Gastroesophageal sphincter (tissue), 4 donors: ENCODE data around the gene CARMIL3. TPM values are rescaled to one million over a fixed set of nuclear protein-coding genes. Genes with fewer than 3 reads are reported as not detected.

Experiments
- ATAC-seq: fragments of 150-250 bp; one replicate; pipeline ENCODE4 v1.9.1; 2016; ENCODE audit warnings: mild to moderate bottlenecking, moderate library complexity
- H3K27ac ChIP-seq, 4 donors: fragments of 200-600 bp; sonication (generic) in 3 of 4; 1 replicate in 3 of 4; 2 replicates in 1 of 4; pipeline ENCODE4 v1.5.1; 2016 to 2019
- H3K27me3 ChIP-seq: fragments of 200-600 bp; sonication (generic); one replicate; pipeline ENCODE4 v1.5.1; 2019
- H3K36me3 ChIP-seq, 2 donors: fragments of 200-600 bp; sonication (generic); one replicate each; pipeline ENCODE4 v1.5.1; 2019; ENCODE audit warnings: control low read depth in 1 of 2
- H3K4me1 ChIP-seq, 3 donors: fragments of 200-600 bp; sonication (generic); 1 replicate in 2 of 3; 2 replicates in 1 of 3; pipeline ENCODE4 v1.5.1; 2016 to 2019; ENCODE audit warnings: control low read depth in 2 of 3
- H3K4me3 ChIP-seq, 2 donors: fragments of 200-600 bp; sonication (generic); one replicate each; pipeline ENCODE4 v1.5.1; 2019; ENCODE audit warnings: mild to moderate bottlenecking in 1 of 2, moderate library complexity in 1 of 2
- H3K9me3 ChIP-seq, 3 donors: fragments of 200-600 bp; sonication (generic); one replicate each; pipeline ENCODE4 v1.5.1; 2017 to 2019; ENCODE audit warnings: control low read depth in 2 of 3
- CTCF ChIP-seq, 4 experiments: fragments of 200-600 bp in 2 of 4; fragments of 450-650 bp in 2 of 4; sonication (generic) in 1 of 4; IDR thresholded peaks; one replicate each; pipeline ENCODE4 v1.5.1; 2017 to 2019; ENCODE audit warnings: antibody characterized with exemption in 4 of 4, mild to moderate bottlenecking in 2 of 4, moderate library complexity in 2 of 4
- POLR2A ChIP-seq, 2 donors: fragments of 450-650 bp; IDR thresholded peaks; one replicate each; pipeline ENCODE4 v1.6.1; 2017; ENCODE audit warnings: antibody characterized with exemption in 2 of 2, mild to moderate bottlenecking in 2 of 2, moderate library complexity in 1 of 2
- POLR2AphosphoS5 ChIP-seq: sonication (generic); formaldehyde crosslinking; IDR thresholded peaks from one replicate; pipeline ENCODE4 v1.6.1; 2017; ENCODE audit warnings: antibody characterized with exemption
- WGBS, 2 donors: methylation state at CpG; one replicate each; pipeline ENCODE4 v1.1.5; 2018; ENCODE audit warnings: low coverage in 1 of 2; 5-methylcytosine and 5-hydroxymethylcytosine counted together
- total RNA-seq, 4 donors: library from RNA; depleted of rRNA; stranded (reverse); fragments of >200 nt; gene quantifications; one replicate each; pipeline ENCODE4 v1.1.0, GENCODE V29; 2016

The CARMIL3 gene
- total RNA-seq, 4 donors from 2014 or later = 0.12 to 0.47 (median 0.17) TPM; not detected in 1

- no peak for ATAC-seq
- H3K4me1 ChIP-seq = peaks cover 0 to 29% (median 10%) of the 10 kb centered on the region in 3 donors
- 85 to 100% methylated on average over 2 to 5 of the region's 6 CpGs for WGBS, 2 donors
- TF ChIP-seq CTCF (IDR thresholded peaks at IDR 0.05) (no peak), POLR2A (IDR thresholded peaks at IDR 0.05) (no peak), POLR2AphosphoS5 (no peak)
- H3K27me3 ChIP-seq = no peaks in the 10 kb centered on the region
- H3K9me3 ChIP-seq = no peaks in the 10 kb centered on the region
- H3K27ac ChIP-seq = no peak overlapping the region
- H3K36me3 ChIP-seq = peaks cover 0 to 54% of the 10 kb centered on the region in 2 donors
- H3K4me3 ChIP-seq = no peak overlapping the region
Observed at GRCh38 chr14:24117179-24117578, 65.4 kb downstream of the CARMIL3 start.

Other genes with a start within 250 kb of the CARMIL3 start
- gene DHRS4, start 98.2 kb upstream of the CARMIL3 start, total RNA-seq = 10 to 100 TPM; 30.4 to 55.9 (median 37.1) TPM
- gene DHRS4L2, start 63.1 kb upstream of the CARMIL3 start, total RNA-seq = 10 to 100 TPM in 3 of 4 donors, 1 to 10 TPM in 1; 5.9 to 25.3 (median 16.7) TPM
- gene CPNE6, start 19.6 kb downstream of the CARMIL3 start, total RNA-seq = 1 to 10 TPM in 1 of 4 donors, not detected in 3; 1.5 TPM
- gene PCK2, start 42.3 kb downstream of the CARMIL3 start, total RNA-seq = 10 to 100 TPM in 3 of 4 donors, 1 to 10 TPM in 1; 9.2 to 14.9 (median 11.6) TPM
- gene DCAF11, start 62.8 kb downstream of the CARMIL3 start, total RNA-seq = 10 to 100 TPM; 58.0 to 81.6 (median 71.6) TPM
- gene NRL, start 62.9 kb downstream of the CARMIL3 start, total RNA-seq = 10 to 100 TPM in 1 of 4 donors, 1 to 10 TPM in 1, under 1 TPM in 1, not detected in 1; 0.81 to 10.4 (median 5.0) TPM
- gene FITM1, start 78.7 kb downstream of the CARMIL3 start, total RNA-seq = under 1 TPM in 2 of 4 donors, not detected in 2; 0.27 to 0.67 TPM
- gene PSME1, start 84.2 kb downstream of the CARMIL3 start, total RNA-seq = 100 to 1,000 TPM; 114 to 186 (median 127) TPM
- 10 to 100 TPM in 2 of 4 donors, 1 to 10 TPM in 2; 6.4 to 15.4 (median 10.4) TPM for gene EMC9, start 89.6 kb downstream of the CARMIL3 start, total RNA-seq
- 10 to 100 TPM; 41.4 to 52.3 (median 42.0) TPM for gene PSME2, start 94.6 kb downstream of the CARMIL3 start, total RNA-seq
- gene RNF31, start 95.5 kb downstream of the CARMIL3 start, total RNA-seq = 10 to 100 TPM; 19.0 to 38.9 (median 32.0) TPM
- 10 to 100 TPM; 61.3 to 80.1 (median 68.1) TPM for gene IRF9, start 109.3 kb downstream of the CARMIL3 start, total RNA-seq
- gene REC8, start 120.1 kb downstream of the CARMIL3 start, total RNA-seq = 1 to 10 TPM; 1.6 to 8.2 (median 6.8) TPM
- 10 to 100 TPM; 16.8 to 31.6 (median 27.0) TPM for gene IPO4, start 136.8 kb downstream of the CARMIL3 start, total RNA-seq
- 10 to 100 TPM; 34.7 to 53.3 (median 45.0) TPM for gene TM9SF1, start 143.4 kb downstream of the CARMIL3 start, total RNA-seq
- under 1 TPM in 1 of 4 donors, not detected in 3; 0.40 TPM for gene TSSK4, start 153.7 kb downstream of the CARMIL3 start, total RNA-seq
- gene CHMP4A, start 161.5 kb downstream of the CARMIL3 start, total RNA-seq = 100 to 1,000 TPM in 2 of 4 donors, 10 to 100 TPM in 2; 93.4 to 134 (median 106) TPM
- 10 to 100 TPM in 3 of 4 donors, 1 to 10 TPM in 1; 6.9 to 17.1 (median 11.4) TPM for gene MDP1, start 164.1 kb downstream of the CARMIL3 start, total RNA-seq
- 100 to 1,000 TPM; 136 to 193 (median 168) TPM for gene NEDD8, start 180.4 kb downstream of the CARMIL3 start, total RNA-seq
- gene GMPR2, start 180.9 kb downstream of the CARMIL3 start, total RNA-seq = 10 to 100 TPM; 46.0 to 70.5 (median 59.8) TPM
- 10 to 100 TPM; 53.2 to 72.5 (median 70.0) TPM for gene TINF2, start 190.6 kb downstream of the CARMIL3 start, total RNA-seq
- 10 to 100 TPM in 1 of 4 donors, 1 to 10 TPM in 3; 1.3 to 43.3 (median 6.3) TPM for gene TGM1, start 211.2 kb downstream of the CARMIL3 start, total RNA-seq
- 10 to 100 TPM; 12.9 to 27.6 (median 16.5) TPM for gene RABGGTA, start 219.6 kb downstream of the CARMIL3 start, total RNA-seq
- gene DHRS1, start 247.8 kb downstream of the CARMIL3 start, total RNA-seq = 10 to 100 TPM in 3 of 4 donors, 1 to 10 TPM in 1; 8.2 to 33.0 (median 17.7) TPM
- gene NOP9, start 247.8 kb downstream of the CARMIL3 start, total RNA-seq = 10 to 100 TPM; 19.4 to 29.2 (median 22.8) TPM